Fibroblast of villous mesenchyme (primary cell): ENCODE measurements around the gene PDGFRB. TPM values are rescaled to one million over a fixed set of nuclear protein-coding genes. Genes with fewer than 3 reads are reported as not detected.

Source experiments
- DNase-seq: peaks from one replicate; pipeline ENCODE4 v3.0.0-alpha.2; 2010; ENCODE audit warnings: low read depth
- H3K4me3 ChIP-seq: 2 replicates; pipeline ENCODE4 v1.5.1; 2011; ENCODE audit warnings: low read depth, mild to moderate bottlenecking, low read length
- CTCF ChIP-seq: IDR thresholded peaks from 2 replicates; pipeline ENCODE4 v1.5.1; 2012; ENCODE audit warnings: low read depth, mild to moderate bottlenecking, low read length; ENCODE audit not compliant: insufficient read depth
- total RNA-seq: library from RNA; depleted of rRNA; stranded (reverse); fragments of >200 nt; gene quantifications from 2 replicates; pipeline ENCODE4 v1.2.3, GENCODE V29; 2012

Gene PDGFRB
- total RNA-seq, 1 donor = 341 TPM

- TF ChIP-seq CTCF = no peak
- DNase-seq = no peak
- H3K4me3 ChIP-seq = no peak overlapping the region
These were observed 4.9 kb upstream of the PDGFRB start for GRCh38 chr5:150160448-150161081.

- DNase-seq = peak; percentile 93
These were observed 4.1 kb upstream of the PDGFRB start for GRCh38 chr5:150159741-150160179.

GRCh38 chr5:150159031-150159430, 3.4 kb upstream of the PDGFRB start:
- TF ChIP-seq CTCF = no peak
- DNase-seq = no peak
- no peak overlapping the region for H3K4me3 ChIP-seq

More at GRCh38 chr5:150159741-150160179, 4.1 kb upstream of the PDGFRB start:
- no peak for TF ChIP-seq CTCF
- H3K4me3 ChIP-seq = no peak overlapping the region

GRCh38 chr5:150158170-150158949, 2.7 kb upstream of the PDGFRB start:
- no peak for TF ChIP-seq CTCF
- DNase-seq = peak; percentile 71
- peak overlapping the region; percentile 0 for H3K4me3 ChIP-seq

GRCh38 chr5:150157168-150157567, 1.5 kb upstream of the PDGFRB start:
- TF ChIP-seq CTCF = no peak
- no peak overlapping the region for H3K4me3 ChIP-seq
- DNase-seq = no peak

- H3K4me3 ChIP-seq = peak overlapping the region; percentile 97
These were observed 895 bp upstream of the PDGFRB start for GRCh38 chr5:150156540-150156939.

More at GRCh38 chr5:150156540-150156939, 895 bp upstream of the PDGFRB start:
- no peak for DNase-seq
- TF ChIP-seq CTCF = no peak
